IgD-negative memory B cell (primary cell): Measurements from ENCODE around the gene DSCAM. TPM values are rescaled to one million over a fixed set of nuclear protein-coding genes. Genes with fewer than 3 reads are reported as not detected.

Experiments used
- H3K27ac Mint-ChIP-seq, 3 donors: one replicate each; pipeline ENCODE4 v1.8.0; 2020 to 2022; ENCODE audit warnings: mild to moderate bottlenecking in 3 of 3, mixed read lengths in 3 of 3, moderate library complexity in 1 of 3
- H3K27me3 Mint-ChIP-seq: one replicate; pipeline ENCODE4 v1.8.0; 2021; ENCODE audit warnings: mixed read lengths
- H3K36me3 Mint-ChIP-seq: one replicate; pipeline ENCODE4 v1.8.0; 2020; ENCODE audit warnings: mild to moderate bottlenecking, mixed read lengths
- H3K4me1 Mint-ChIP-seq, 3 donors: one replicate each; pipeline ENCODE4 v1.8.0; 2020 to 2022; ENCODE audit warnings: mixed read lengths in 3 of 3, mild to moderate bottlenecking in 1 of 3
- H3K4me3 Mint-ChIP-seq, 4 donors: one replicate each; pipeline ENCODE4 v1.8.0; 2020 to 2022; ENCODE audit warnings: mild to moderate bottlenecking in 4 of 4, mixed read lengths in 4 of 4, moderate library complexity in 3 of 4
- H3K9me3 Mint-ChIP-seq, 3 donors: one replicate each; pipeline ENCODE4 v1.8.0; 2020 to 2021; ENCODE audit warnings: mixed read lengths in 3 of 3, mild to moderate bottlenecking in 1 of 3
- polyA plus RNA-seq: library from polyadenylated mRNA; unstranded; fragments of 300-500 nt; fragmentation: Illumina TruSeq; gene quantifications from one replicate; pipeline ENCODE4 v1.2.3, GENCODE V29; 2021

Gene DSCAM
- polyA plus RNA-seq, 1 donor from 2014 or later, result not detected

DNA sequence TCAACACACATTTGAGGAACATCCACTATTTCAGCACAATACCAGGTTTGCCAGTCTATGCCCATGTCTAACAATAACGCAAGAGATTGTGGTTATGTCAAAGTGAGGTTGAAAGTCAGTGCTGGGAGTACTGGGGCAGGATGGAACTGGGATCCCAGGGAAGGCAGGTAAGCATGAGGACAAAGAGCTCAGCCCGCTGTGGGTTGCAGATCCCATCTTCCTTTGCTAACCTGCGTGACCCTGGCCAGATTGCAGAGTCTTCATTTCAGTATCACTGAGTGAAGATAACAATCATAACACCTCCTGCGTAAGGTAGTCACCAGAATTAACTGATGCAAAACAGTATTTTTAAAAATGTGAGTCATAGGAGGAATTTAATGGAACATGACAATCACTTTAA is 729.7 kb downstream of the DSCAM start:
- Mint-ChIP-seq H3K9me3 (peaks cover 5 to 16% (median 5%) of the 10 kb centered on the region in 3 donors), H3K27me3 (no peaks in the 10 kb centered on the region), H3K4me1 (peaks cover 0 to 2% (median 0%) of the 10 kb centered on the region in 3 donors), H3K4me3 (peak overlapping the region in 1 of 4 donors; percentile 28), H3K27ac (no peak overlapping the region), H3K36me3 (peaks cover 2% of the 10 kb centered on the region)

GRCh38 chr21:40115775-40116174 is 731.2 kb downstream of the DSCAM start:
- Mint-ChIP-seq H3K4me1 (peaks cover 0 to 2% (median 0%) of the 10 kb centered on the region in 3 donors), H3K36me3 (peaks cover 2% of the 10 kb centered on the region), H3K27me3 (no peaks in the 10 kb centered on the region), H3K27ac (no peak overlapping the region), H3K9me3 (peaks cover 6 to 16% (median 7%) of the 10 kb centered on the region in 3 donors), H3K4me3 (no peak overlapping the region)

DNA sequence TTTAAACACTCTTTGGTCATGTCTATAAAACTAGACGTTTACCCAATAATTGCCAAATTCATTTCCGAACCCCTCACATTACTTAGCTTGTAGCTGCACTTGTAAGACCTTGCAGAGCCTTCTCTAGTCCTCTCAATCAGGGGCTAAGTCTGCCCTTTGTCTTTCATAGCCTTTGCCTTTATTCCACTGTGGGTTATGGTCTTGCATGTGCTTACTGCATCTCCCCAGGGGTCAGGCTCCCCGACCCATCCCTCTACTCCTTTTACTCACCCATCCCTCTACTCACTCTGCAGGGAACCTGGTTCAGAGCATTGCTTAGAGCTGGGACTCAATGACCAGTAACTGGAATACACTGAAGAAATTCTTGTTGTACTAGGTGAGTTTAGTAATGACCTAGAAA is 744.3 kb downstream of the DSCAM start:
- Mint-ChIP-seq H3K9me3 (peaks cover 9 to 11% (median 10%) of the 10 kb centered on the region in 3 donors), H3K4me3 (no peak overlapping the region), H3K4me1 (no peaks in the 10 kb centered on the region), H3K27ac (no peak overlapping the region), H3K27me3 (peaks cover 2% of the 10 kb centered on the region), H3K36me3 (no peaks in the 10 kb centered on the region)

DNA sequence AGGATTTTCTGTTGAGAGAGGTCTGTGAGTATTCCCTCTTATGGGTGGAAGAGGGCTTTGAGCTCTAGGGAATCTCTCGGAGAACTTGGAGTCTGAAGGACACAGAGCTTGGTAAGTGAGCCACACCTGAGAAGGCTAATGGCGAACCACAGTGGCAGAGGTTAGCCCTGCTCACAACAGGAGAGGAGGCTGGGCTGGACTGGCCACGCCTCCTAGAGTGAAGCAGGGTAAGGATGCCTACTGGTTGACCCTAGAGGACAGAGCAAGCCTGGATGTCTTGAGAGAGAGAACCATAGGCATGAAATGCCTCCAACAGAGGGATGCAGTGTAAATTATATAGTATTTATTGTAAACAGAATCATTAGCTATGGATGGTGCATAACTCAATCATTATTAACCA is 747.1 kb downstream of the DSCAM start:
- no peaks in the 10 kb centered on the region for H3K36me3 Mint-ChIP-seq
- H3K4me3 Mint-ChIP-seq, result no peak overlapping the region
- peaks cover 6 to 12% (median 11%) of the 10 kb centered on the region in 3 donors for H3K9me3 Mint-ChIP-seq
- no peak overlapping the region for H3K27ac Mint-ChIP-seq
- H3K27me3 Mint-ChIP-seq, result peaks cover 2% of the 10 kb centered on the region
- H3K4me1 Mint-ChIP-seq, result no peaks in the 10 kb centered on the region

DNA sequence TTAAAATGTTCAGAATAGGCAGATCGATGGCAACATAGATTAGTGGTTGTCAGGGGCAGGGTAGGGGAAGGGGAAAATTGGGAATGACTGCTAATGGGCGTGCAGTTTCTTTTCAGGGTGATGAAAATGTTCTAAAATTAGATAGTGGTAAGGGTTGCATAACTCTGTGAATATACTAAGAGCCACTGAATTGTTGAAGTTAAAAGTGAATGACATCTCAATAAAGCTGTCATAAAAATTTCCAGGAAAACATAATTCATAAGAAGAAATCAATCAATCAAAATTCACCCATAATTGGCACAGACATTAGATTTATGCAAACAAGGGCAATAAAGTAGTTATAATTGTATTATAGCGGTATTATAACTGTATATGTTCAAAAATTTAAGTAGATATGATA is 751.5 kb downstream of the DSCAM start:
- Mint-ChIP-seq H3K9me3 (peaks cover 5 to 21% (median 19%) of the 10 kb centered on the region in 3 donors), H3K27ac (no peak overlapping the region), H3K4me3 (no peak overlapping the region), H3K27me3 (no peaks in the 10 kb centered on the region), H3K4me1 (no peaks in the 10 kb centered on the region), H3K36me3 (peaks cover 1% of the 10 kb centered on the region)

DNA sequence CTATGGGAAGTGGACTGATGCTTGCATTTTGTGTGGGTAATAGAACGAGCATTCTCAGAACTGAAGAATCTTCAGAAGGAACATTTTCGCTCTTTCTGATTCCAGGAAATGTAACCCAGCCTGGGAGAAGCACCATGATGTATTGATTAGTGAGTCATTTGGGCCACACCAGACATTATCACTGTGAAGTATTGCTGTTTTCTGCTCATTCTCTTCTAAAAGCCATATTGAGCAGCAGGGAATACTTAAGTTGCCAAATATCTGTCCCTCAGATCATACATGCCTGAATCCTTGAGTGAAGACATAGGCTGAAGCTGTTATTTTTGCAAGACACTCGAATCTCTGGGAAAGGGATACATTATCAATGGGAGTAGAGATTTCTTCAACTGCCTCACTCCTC is 766.6 kb downstream of the DSCAM start:
- no peaks in the 10 kb centered on the region for H3K4me1 Mint-ChIP-seq
- no peak overlapping the region for H3K27ac Mint-ChIP-seq
- no peaks in the 10 kb centered on the region for H3K27me3 Mint-ChIP-seq
- no peaks in the 10 kb centered on the region for H3K9me3 Mint-ChIP-seq
- H3K4me3 Mint-ChIP-seq, result no peak overlapping the region
- H3K36me3 Mint-ChIP-seq, result no peaks in the 10 kb centered on the region

DNA sequence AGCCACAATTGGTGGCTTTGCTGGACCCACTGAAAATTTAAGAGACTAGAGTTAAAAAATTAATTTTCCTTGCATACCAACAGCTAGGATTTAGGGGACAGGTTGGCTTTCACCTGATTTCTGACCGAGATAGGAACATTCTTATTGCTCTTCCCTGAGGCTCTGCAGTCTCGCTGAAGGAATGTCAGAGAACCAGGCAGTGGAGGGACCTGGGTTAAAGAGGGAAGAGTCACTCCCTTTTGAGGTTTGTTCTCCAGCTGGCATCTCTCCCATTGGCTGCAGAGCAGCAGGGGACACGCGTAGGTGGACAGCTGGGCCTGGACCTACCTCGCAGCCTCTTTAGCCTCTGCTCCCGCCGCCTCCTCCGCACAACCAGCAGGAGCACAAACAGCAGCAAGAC is 772.2 kb downstream of the DSCAM start:
- H3K4me3 Mint-ChIP-seq, result no peak overlapping the region
- H3K4me1 Mint-ChIP-seq, result no peaks in the 10 kb centered on the region
- H3K27me3 Mint-ChIP-seq, result no peaks in the 10 kb centered on the region
- no peaks in the 10 kb centered on the region for H3K36me3 Mint-ChIP-seq
- H3K27ac Mint-ChIP-seq, result no peak overlapping the region
- H3K9me3 Mint-ChIP-seq, result peaks cover 0 to 10% (median 0%) of the 10 kb centered on the region in 3 donors

DNA sequence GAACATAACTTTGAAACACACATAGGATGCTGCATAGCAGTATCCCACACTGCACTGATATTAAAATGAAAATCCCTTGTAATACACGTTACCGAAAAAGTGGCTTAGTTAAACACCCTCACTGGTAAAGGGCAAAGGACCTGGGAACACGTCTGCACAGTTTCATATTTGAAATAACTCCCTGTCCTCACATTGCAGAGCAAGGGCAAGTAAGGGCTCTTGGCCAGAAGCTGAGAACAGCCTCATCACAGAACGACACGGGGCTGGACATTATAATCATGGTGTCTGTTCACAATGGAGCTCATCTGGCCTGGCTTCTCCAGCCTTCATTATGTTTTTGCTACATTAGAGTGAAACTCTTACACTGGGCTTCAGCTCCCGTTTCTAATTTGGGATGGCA is 772.8 kb downstream of the DSCAM start:
- no peaks in the 10 kb centered on the region for H3K4me1 Mint-ChIP-seq
- no peak overlapping the region for H3K27ac Mint-ChIP-seq
- H3K27me3 Mint-ChIP-seq, result no peaks in the 10 kb centered on the region
- no peaks in the 10 kb centered on the region for H3K36me3 Mint-ChIP-seq
- no peak overlapping the region for H3K4me3 Mint-ChIP-seq
- peaks cover 0 to 10% (median 0%) of the 10 kb centered on the region in 3 donors for H3K9me3 Mint-ChIP-seq

- no peak overlapping the region for H3K27ac Mint-ChIP-seq
Measured at GRCh38 chr21:40073642-40074041, 773.3 kb downstream of the DSCAM start.

GRCh38 chr21:40070871-40071270 is 776.1 kb downstream of the DSCAM start:
- Mint-ChIP-seq H3K9me3 (peaks cover 0 to 10% (median 0%) of the 10 kb centered on the region in 3 donors), H3K36me3 (no peaks in the 10 kb centered on the region), H3K4me3 (no peak overlapping the region)

More at GRCh38 chr21:40073642-40074041, 773.3 kb downstream of the DSCAM start:
- Mint-ChIP-seq H3K9me3 (peaks cover 0 to 10% (median 0%) of the 10 kb centered on the region in 3 donors), H3K27me3 (no peaks in the 10 kb centered on the region), H3K4me3 (no peak overlapping the region), H3K36me3 (no peaks in the 10 kb centered on the region), H3K4me1 (no peaks in the 10 kb centered on the region)

DNA sequence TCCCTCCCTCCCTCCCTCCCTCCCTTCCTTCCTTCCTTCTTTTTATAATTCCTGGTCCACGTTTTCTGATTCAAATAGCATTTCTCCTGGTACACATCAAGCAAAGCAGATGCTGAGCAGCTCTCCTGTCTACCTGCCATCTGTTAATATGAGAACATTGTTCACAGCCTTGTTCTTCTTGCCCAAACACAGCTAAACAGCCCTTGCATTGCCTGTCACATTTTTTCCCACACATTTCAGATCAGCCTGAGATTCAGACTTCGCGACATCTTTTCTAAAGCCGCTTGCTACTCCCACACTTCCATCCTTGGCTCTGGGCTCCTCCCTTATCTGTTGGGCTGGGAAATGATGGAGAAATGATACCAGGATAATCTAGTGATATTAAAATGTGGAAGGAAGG is 779.2 kb downstream of the DSCAM start:
- Mint-ChIP-seq H3K27me3 (peaks cover 2% of the 10 kb centered on the region), H3K36me3 (no peaks in the 10 kb centered on the region), H3K9me3 (no peaks in the 10 kb centered on the region)

More at GRCh38 chr21:40070871-40071270, 776.1 kb downstream of the DSCAM start:
- Mint-ChIP-seq H3K27ac (no peak overlapping the region), H3K4me1 (no peaks in the 10 kb centered on the region), H3K27me3 (no peaks in the 10 kb centered on the region)

GRCh38 chr21:40066221-40066620 is 780.7 kb downstream of the DSCAM start:
- Mint-ChIP-seq H3K36me3 (no peaks in the 10 kb centered on the region), H3K27me3 (peaks cover 2% of the 10 kb centered on the region), H3K9me3 (no peaks in the 10 kb centered on the region), H3K27ac (no peak overlapping the region), H3K4me1 (no peaks in the 10 kb centered on the region), H3K4me3 (no peak overlapping the region)

More for the DNA sequence above, 779.2 kb downstream of the DSCAM start:
- no peaks in the 10 kb centered on the region for H3K4me1 Mint-ChIP-seq
- H3K27ac Mint-ChIP-seq, result no peak overlapping the region
- H3K4me3 Mint-ChIP-seq, result no peak overlapping the region

DNA sequence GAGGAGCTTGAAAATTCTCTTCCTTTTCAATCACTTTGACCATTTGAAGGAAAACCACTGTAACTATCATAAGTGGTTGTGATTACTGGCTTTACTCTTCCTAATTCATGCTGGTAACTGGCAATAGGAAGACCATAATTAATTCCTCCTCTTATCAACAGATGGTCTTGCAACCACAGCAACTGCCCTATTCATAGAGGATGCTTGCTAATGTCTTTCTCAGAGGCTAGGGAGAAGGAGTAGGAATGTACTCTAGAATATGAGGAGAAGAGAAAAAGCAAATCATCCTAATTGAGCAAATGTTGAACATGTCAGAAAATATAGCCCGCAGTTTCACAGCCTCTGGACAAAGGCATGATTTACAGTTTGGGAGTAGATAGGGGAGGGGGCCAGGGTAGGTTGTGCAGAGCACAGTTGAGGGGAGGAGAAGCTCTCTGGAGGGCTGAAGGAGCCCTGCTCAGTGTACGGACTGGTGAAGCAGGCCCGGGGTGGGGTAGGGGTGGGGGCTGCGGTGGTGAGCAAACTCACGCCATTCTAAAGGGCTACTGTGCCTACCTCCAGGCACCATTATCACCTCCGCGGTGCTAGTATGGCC is 786.8 kb downstream of the DSCAM start:
- H3K36me3 Mint-ChIP-seq, result no peaks in the 10 kb centered on the region
- H3K4me1 Mint-ChIP-seq, result no peaks in the 10 kb centered on the region
- no peak overlapping the region for H3K27ac Mint-ChIP-seq
- no peak overlapping the region for H3K4me3 Mint-ChIP-seq
- no peaks in the 10 kb centered on the region for H3K27me3 Mint-ChIP-seq
- peaks cover 0 to 6% (median 6%) of the 10 kb centered on the region in 3 donors for H3K9me3 Mint-ChIP-seq

DNA sequence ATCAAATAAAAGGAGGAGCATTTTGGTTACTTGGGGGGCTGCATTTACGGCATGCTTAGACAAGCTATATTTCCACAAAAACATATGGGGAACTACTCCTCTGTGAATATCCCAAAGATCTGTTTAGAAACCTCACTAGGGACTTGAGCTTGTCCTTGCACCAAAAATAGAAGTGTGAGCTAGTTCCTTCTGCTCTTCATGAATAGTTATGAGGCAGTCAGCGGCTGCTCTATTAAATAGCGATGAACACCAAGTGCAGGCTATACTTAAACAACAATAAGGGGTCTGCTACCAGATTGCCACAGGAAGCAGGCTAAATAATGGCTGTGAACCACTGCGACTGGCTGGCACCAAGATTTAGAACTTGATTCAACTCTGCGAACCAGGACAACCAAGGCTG is 789.6 kb downstream of the DSCAM start:
- H3K36me3 Mint-ChIP-seq, result peaks cover 1% of the 10 kb centered on the region
- no peak overlapping the region for H3K4me3 Mint-ChIP-seq
- no peaks in the 10 kb centered on the region for H3K4me1 Mint-ChIP-seq
- H3K9me3 Mint-ChIP-seq, result peaks cover 0 to 8% (median 6%) of the 10 kb centered on the region in 3 donors
- H3K27ac Mint-ChIP-seq, result no peak overlapping the region
- no peaks in the 10 kb centered on the region for H3K27me3 Mint-ChIP-seq

- Mint-ChIP-seq H3K27me3 (no peaks in the 10 kb centered on the region), H3K4me1 (no peaks in the 10 kb centered on the region), H3K9me3 (peaks cover 0 to 10% (median 6%) of the 10 kb centered on the region in 3 donors), H3K4me3 (no peak overlapping the region), H3K27ac (no peak overlapping the region), H3K36me3 (peaks cover 1% of the 10 kb centered on the region)
Measured at GRCh38 chr21:40056031-40056430, 790.9 kb downstream of the DSCAM start.

DNA sequence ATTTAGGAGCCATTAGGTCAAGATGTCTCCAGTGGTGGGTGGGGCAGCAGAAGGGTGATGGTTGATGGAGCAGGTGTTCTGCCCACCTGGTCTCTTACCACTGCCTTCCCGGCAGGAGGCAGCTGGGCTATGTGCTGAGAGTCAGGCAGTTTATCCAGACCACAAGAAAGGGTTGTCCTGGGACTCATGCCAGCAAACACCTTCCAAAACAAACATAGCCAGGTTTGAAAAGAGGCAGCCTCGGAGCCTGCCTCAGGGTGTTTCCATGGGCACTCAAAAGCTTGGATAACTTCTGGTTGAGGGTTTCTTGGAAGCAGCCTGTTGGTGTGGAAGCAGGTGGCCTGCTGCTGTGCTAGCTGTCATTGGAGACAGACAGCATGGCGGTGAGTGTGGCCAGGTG is 792.6 kb downstream of the DSCAM start:
- H3K36me3 Mint-ChIP-seq, result peaks cover 1% of the 10 kb centered on the region
- no peaks in the 10 kb centered on the region for H3K4me1 Mint-ChIP-seq
- H3K4me3 Mint-ChIP-seq, result no peak overlapping the region
- H3K27me3 Mint-ChIP-seq, result no peaks in the 10 kb centered on the region
- no peak overlapping the region for H3K27ac Mint-ChIP-seq
- peaks cover 0 to 5% (median 0%) of the 10 kb centered on the region in 3 donors for H3K9me3 Mint-ChIP-seq
